ENCODE data around the gene GJB5.

The GJB5 gene

GRCh38 chr1:34777519-34778321 is 22.9 kb downstream of the GJB5 start:
- DNase-seq, result no peak

DNA sequence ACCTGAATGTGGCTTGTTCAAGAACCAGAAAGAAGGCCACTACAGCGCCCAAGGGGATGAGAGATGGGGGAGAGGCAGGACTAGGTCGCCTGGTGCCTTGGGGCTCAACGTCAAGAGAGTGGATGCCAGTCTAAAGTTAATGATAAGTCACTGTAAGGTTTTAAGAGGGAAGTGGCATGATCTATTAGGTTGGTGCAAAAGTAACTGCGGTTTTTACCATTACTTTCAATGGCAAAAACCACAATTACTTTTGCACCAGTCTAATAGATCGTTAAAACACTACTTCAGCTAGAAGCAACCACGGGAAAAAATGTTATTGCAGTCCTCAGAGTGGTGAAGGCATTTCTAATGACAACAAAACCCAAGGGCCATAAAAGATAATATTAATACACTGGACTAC is 23.5 kb downstream of the GJB5 start:
- DNase-seq, result no peak

GRCh38 chr1:34779005-34779404 is 24.2 kb downstream of the GJB5 start:
- no peak for DNase-seq

- no peak for DNase-seq
Observed at GRCh38 chr1:34779526-34779925, 24.7 kb downstream of the GJB5 start.

DNA sequence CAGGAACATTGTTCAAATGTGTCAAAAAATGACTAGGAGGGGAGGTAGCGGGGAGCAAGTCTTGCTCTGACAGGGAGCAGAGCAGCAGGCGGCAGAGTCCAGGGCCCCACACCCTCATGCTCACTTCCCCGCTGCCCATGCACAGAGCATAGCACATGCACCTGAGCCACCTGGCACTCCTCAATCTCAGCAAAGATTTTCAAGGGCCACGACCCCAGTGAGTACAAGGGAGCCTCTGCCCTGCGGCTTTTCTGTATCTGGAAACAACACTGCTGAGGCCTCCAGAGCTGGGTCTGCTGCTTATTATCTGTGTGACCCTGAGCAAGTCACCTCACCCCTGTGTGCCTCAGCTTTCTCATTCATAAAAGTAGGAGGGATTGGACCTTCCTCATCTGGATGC is 25.1 kb downstream of the GJB5 start:
- DNase-seq, result no peak

GRCh38 chr1:34780528-34780927 is 25.7 kb downstream of the GJB5 start:
- DNase-seq, result no peak

- DNase-seq, result peak in 2 of 4 experiments; percentile 13 to 18
Observed at GRCh38 chr1:34781071-34781843, 26.4 kb downstream of the GJB5 start, which contains the start of gene GJB3. Gene GJB3 (plus strand): TSS chr1:34781214. CDS start chr1:34784763, 3,549 bp downstream.

- DNase-seq, result no peak
Observed at GRCh38 chr1:34781844-34782391, 27.1 kb downstream of the GJB5 start.

DNA sequence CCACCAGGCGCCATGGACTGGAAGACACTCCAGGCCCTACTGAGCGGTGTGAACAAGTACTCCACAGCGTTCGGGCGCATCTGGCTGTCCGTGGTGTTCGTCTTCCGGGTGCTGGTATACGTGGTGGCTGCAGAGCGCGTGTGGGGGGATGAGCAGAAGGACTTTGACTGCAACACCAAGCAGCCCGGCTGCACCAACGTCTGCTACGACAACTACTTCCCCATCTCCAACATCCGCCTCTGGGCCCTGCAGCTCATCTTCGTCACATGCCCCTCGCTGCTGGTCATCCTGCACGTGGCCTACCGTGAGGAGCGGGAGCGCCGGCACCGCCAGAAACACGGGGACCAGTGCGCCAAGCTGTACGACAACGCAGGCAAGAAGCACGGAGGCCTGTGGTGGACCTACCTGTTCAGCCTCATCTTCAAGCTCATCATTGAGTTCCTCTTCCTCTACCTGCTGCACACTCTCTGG is 29.9 kb downstream of the GJB5 start:
- DNase-seq, result no peak

DNA sequence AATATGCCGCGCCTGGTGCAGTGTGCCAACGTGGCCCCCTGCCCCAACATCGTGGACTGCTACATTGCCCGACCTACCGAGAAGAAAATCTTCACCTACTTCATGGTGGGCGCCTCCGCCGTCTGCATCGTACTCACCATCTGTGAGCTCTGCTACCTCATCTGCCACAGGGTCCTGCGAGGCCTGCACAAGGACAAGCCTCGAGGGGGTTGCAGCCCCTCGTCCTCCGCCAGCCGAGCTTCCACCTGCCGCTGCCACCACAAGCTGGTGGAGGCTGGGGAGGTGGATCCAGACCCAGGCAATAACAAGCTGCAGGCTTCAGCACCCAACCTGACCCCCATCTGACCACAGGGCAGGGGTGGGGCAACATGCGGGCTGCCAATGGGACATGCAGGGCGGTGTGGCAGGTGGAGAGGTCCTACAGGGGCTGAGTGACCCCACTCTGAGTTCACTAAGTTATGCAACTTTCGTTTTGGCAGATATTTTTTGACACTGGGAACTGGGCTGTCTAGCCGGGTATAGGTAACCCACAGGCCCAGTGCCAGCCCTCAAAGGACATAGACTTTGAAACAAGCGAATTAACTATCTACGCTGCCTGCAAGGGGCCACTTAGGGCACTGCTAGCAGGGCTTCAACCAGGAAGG is 30.5 kb downstream of the GJB5 start:
- DNase-seq, result no peak

DNA sequence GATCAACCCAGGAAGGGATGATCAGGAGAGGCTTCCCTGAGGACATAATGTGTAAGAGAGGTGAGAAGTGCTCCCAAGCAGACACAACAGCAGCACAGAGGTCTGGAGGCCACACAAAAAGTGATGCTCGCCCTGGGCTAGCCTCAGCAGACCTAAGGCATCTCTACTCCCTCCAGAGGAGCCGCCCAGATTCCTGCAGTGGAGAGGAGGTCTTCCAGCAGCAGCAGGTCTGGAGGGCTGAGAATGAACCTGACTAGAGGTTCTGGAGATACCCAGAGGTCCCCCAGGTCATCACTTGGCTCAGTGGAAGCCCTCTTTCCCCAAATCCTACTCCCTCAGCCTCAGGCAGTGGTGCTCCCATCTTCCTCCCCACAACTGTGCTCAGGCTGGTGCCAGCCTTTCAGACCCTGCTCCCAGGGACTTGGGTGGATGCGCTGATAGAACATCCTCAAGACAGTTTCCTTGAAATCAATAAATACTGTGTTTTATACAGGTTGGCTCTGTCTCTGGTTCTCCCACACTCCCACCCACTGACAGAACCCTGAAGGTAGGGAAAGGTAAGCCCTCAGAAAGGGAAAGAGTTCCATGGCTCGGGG is 31.1 kb downstream of the GJB5 start:
- DNase-seq, result no peak

- DNase-seq, result peak; percentile 70 to 82 (median 76)
Observed at GRCh38 chr1:34786521-34787325, 31.9 kb downstream of the GJB5 start.

DNA sequence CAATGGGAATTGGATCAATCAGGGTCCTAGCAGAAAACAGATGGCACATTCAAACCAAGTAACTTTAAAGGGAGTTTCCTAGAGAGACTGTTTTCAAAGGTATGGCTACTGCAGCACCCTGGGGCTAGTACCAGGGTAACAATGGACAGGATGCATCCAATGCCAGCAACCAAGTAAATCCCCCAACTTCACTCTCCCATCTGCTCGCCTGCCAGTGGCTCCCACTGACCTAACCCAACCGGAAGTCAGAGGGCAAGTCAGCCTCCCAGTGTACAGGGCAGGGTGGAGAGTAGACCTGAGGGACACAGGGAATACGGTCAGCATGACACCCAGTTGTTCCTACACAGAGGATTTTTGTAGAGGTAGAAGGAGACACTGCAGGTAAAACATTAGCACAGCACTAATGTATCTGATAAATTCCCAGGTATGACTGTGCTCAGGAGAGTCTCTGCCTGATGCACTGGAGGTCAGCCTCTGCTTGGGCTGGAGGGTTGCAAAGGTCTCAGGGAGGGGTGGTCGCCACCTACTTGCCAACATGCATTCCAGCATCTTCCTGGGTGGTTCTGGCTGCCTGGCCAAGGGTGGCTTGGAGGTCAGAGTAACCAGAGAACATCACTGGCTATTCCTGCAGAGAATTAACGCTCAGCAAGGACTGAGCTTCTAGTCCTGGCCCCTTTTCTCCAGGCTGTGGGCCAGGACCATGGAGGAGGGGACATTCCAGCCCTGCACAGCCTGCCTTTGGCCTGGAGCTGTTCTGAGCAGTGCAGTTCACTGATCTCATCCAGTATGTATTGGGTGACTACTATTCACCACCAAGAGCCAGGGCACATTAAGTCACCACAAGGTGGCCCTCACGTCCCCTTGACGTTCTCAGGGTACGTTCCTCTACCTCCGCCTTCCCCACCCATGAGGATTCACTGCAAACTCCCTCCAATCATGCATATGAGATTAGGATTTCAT is 32.9 kb downstream of the GJB5 start:
- no peak for DNase-seq

- no peak for DNase-seq
Observed at GRCh38 chr1:34790985-34791384, 36.1 kb downstream of the GJB5 start.

DNA sequence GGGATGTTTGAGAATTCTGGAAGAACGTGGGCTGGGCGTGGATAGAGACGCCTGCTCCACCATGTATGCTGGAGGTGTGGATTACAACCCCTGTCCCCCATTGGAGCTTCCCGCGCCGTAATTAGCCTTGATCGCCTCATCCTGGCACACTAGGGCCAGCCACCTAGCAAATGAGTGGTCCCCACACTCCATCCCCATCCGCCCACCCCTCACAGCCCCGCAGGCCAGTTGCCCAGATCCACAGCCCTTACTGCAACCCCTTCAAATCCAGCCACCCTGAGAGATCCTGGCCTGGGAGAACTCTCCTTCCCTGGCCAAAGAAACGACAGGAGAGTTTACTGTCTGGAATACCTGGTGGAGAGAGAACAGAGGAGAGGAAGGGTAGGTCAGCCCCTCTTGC is 37.6 kb downstream of the GJB5 start:
- DNase-seq, result no peak

DNA sequence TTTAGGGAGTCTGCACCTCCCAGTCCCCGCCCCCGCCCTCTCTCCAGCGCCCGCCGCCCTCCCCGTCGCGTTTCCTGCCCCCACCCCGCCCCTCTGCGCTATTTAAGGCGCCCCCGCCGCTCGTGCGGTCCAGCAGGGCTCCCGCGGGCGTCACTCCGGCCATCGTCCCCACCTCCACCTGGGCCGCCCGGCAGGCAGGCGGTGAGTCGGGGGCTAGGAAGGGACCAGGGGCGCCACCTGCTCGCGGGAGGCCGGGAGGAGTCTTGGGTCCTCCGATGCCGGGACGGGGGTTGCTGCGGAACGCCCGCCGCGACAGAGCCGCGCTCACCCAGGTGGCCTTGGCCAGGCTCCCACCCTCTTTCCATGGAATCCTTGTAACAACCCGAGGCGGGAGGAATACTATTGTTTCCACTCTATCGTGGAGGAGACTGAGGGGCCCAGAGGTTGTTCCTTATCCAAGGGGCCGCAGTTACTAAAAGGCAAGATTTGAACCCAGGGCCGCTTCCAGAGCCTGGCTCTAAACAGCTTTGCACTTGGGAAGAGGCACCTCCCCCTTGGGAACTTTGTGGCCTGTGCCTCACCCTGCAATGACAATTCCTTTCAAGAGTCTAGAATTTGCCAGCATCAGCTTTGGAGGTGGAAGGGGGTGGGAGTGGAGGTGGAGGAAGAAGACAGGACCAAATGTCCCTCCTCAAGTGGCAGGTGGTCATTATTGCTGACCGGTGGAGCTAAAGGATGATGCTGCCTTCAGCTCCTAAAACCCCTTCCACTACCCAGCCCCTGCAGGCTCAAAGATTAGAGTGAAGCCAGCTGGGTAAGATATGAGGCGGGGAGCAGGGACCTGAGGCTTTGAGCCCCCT is 38.3 kb downstream of the GJB5 start, which contains the start of gene GJA4:
Gene GJA4 (plus strand): TSS at position 132 of the 860 bp plus-strand sequence. CDS start 1,215 bp downstream, outside the sequence.
- DNase-seq, result no peak

GRCh38 chr1:34794001-34794789 is 39.3 kb downstream of the GJB5 start:
- DNase-seq, result no peak

GRCh38 chr1:34794790-34795180 is 39.9 kb downstream of the GJB5 start:
- DNase-seq, result no peak

Measured in suppressor macrophage (primary cell).